GM21737 (cell line): ENCODE data around the gene C12orf50.
"Not testable (repeated sequence)": the region's sequence is repeated elsewhere in the genome, so short reads cannot be mapped to it uniquely, and the experiment has no call there.

Source experiments
- ATAC-seq: cut with Tn5 transposase; IDR thresholded peaks from one replicate; pipeline ENCODE4 v1.9.1; 2021; ENCODE audit warnings: mild to moderate bottlenecking, moderate library complexity; ENCODE audit not compliant: unreplicated experiment

Gene C12orf50

GRCh38 chr12:88029093-88029665, at the start of gene C12orf50:
Gene C12orf50, minus strand, starts transcription at chr12:88029401. Its CDS starts 2,439 bp downstream, at chr12:88026962.
- ATAC-seq: no peak

GRCh38 chr12:88067301-88067700, 38.1 kb upstream of the C12orf50 start:
- no peak for ATAC-seq

GRCh38 chr12:88063375-88063774, 34.2 kb upstream of the C12orf50 start:
- ATAC-seq: peak; percentile 87

GRCh38 chr12:88062474-88062873, 33.3 kb upstream of the C12orf50 start:
- ATAC-seq: peak; percentile 75

- ATAC-seq: no peak
Observed at GRCh38 chr12:88058719-88059077, 29.5 kb upstream of the C12orf50 start.

- no peak for ATAC-seq
Observed at GRCh38 chr12:88057994-88058718, 29.0 kb upstream of the C12orf50 start.

GRCh38 chr12:88056571-88056970, 27.4 kb upstream of the C12orf50 start:
- ATAC-seq: no peak

GRCh38 chr12:88052686-88053085, 23.5 kb upstream of the C12orf50 start:
- ATAC-seq: no peak

- no peak for ATAC-seq
Observed at GRCh38 chr12:88044035-88044434, 14.8 kb upstream of the C12orf50 start.

GRCh38 chr12:88037770-88038169, 8.6 kb upstream of the C12orf50 start:
- no peak for ATAC-seq

- no peak for ATAC-seq
Observed at GRCh38 chr12:88036353-88036965, 7.3 kb upstream of the C12orf50 start.

- ATAC-seq: peak; percentile 19
Observed at GRCh38 chr12:88035907-88036289, 6.7 kb upstream of the C12orf50 start.

- ATAC-seq: peak; percentile 100
Observed at GRCh38 chr12:88035271-88035906, 6.2 kb upstream of the C12orf50 start.

- ATAC-seq: not testable (repeated sequence)
Observed at GRCh38 chr12:88031161-88031560, 2.0 kb upstream of the C12orf50 start.

- ATAC-seq: no peak
Observed at GRCh38 chr12:88026196-88026595, 3.0 kb downstream of the C12orf50 start.

- no peak for ATAC-seq
Observed at GRCh38 chr12:88017964-88018363, 11.2 kb downstream of the C12orf50 start.

GRCh38 chr12:88015825-88016224, 13.4 kb downstream of the C12orf50 start:
- no peak for ATAC-seq

GRCh38 chr12:88011755-88012154, 17.4 kb downstream of the C12orf50 start:
- ATAC-seq: no peak

- no peak for ATAC-seq
Observed at GRCh38 chr12:88006351-88006750, 22.9 kb downstream of the C12orf50 start.

GRCh38 chr12:88001327-88001726, 27.9 kb downstream of the C12orf50 start:
- ATAC-seq: no peak

- ATAC-seq: peak; percentile 75
Observed at GRCh38 chr12:87995581-87996178, 33.5 kb downstream of the C12orf50 start.
